NOMO-1 treated with dmso at 0.1 percent for 144 hours (cell line): ENCODE measurements around the gene PRUNE2.
"Not testable (repeated sequence)": the region's sequence is repeated elsewhere in the genome, so short reads cannot be mapped to it uniquely, and the experiment has no call there.

Source experiments
- DNase-seq: peaks from one replicate; lab custom pipeline; 2025; ENCODE audit not compliant: unreplicated experiment; lab: John Stamatoyannopoulos, UW

PRUNE2 gene

GRCh38 chr9:76876098-76876497 is 29.8 kb downstream of the PRUNE2 start:
- no peak for DNase-seq

DNA sequence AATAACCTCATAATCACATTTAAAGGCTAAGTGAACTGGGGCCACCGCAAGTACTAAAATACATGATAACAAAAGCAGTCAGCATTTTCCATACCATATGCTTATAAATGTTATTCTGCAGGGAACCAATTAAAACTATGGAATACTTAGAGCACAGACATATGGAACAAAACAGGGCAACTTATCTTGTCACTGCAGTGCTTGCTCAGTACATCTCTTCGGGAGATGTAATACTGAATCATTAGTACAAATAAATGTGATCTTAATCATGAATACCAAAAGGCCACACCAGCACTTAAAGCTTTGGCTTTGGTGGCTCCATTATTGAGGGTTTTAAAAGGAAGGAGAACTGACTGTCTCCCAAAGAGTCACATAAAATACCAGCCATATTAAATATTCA is 32.1 kb downstream of the PRUNE2 start:
- no peak for DNase-seq

DNA sequence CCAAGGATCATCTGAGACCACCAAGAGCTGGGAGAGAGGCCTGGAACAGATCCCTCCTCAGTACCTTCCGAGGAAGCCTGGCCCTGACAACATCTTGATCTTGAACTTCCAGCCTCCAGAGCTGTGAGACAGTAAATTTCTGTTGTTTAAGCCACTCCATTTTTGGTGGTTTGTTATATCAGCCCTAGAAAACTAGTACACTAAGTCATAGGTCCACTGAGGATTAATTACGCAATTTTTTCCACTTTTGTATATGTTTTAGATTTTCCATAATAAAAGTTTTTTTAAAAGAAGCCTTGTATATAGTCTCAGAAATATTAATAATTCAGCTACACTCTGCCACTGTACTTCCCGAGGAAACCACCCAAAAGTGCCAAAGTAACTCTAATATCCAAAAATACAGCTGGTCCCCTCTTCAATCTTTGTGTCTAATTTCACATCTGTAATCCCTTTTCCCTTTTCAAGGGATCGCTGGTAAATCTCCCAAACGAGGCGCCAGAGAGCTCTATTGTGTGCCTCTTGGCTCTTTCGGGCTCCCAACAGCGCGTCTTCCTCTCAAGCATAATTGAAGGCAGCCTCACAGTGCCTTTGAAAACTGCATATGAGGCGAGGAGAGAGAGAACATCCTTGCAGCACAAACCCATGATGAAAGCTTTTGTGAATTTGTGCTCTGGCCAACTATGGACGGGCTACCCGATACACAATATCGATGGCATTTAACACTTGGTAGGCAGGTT is 32.7 kb downstream of the PRUNE2 start:
- no peak for DNase-seq

GRCh38 chr9:76868897-76869296 is 37.0 kb downstream of the PRUNE2 start:
- DNase-seq = no peak

DNA sequence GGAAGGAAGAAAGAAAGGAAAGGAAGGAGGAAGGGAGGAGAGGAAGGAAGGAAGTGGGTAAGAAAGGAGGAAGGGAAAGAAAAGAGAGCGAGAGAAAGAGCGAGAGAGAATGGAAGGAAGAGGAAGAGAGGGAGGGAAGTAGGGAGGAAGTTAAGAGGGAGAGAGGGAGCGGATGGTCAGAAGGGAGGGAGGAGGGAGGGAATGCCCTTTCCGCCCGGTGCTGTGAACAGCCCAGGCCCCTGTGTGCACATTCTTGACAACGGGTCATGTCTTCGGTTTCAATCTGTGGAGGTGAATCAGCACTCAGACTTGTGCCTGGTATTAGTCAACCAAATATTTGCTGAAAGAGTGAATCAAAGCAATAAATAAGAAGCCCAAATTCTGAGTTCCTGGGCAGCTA is 39.2 kb downstream of the PRUNE2 start:
- no peak for DNase-seq

DNA sequence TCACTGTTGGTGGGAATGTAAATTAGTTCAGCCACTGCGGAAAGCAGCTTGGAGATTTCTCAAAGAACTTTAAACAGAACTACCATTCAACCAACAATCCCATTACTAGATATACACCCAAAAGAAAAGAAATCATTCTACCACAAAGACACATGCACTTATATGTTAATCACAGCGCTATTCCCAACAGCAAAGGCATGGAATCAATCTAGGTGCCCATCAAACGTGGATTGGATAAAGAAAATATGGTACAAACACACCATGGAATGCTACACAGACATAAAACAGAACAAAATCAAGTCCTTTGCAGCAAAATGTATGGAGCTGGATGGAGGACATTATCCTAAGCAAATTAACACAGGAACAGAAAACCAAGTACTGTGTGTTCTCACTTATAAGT is 42.1 kb downstream of the PRUNE2 start:
- no peak for DNase-seq

DNA sequence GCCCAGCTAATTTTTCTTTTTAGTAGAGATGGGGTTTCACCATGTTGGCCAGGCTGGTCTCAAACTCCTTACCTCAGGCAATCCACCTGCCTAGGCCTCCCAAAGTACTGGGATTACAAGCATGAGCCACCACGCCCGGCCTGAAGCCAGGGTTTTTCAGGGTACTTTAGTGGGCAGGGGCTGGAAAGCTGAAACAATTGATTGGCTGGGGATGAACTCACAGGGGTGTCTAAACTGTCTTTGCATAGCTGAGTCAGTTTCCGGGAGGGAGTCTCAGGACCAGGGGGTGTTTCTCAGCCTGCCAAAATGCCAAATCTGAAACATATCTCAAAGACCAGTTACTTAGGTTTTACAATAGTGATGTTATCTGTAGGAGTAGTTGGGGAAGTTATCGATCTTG is 46.1 kb downstream of the PRUNE2 start:
- DNase-seq = no peak

- not testable (repeated sequence) for DNase-seq
Observed at GRCh38 chr9:76858248-76858647, 47.7 kb downstream of the PRUNE2 start.

DNA sequence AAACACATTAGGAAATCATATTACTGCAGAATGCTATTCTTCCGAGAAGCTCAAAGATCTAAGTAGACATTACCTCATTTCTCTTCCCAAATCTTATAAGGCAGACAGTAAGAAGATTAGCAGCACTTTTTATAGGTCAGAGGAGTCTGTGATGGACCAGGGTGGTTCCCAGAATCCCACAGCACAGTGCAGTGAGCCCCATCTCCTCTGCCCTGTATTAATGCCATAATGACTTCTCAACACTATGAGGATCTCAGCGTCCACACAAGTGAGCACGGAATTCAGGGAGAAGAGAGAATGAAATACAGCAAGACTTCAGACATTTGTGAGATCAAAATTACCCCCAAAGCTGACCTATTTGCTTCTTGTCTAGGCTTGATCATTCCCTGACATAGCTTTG is 49.9 kb downstream of the PRUNE2 start:
- DNase-seq = no peak

DNA sequence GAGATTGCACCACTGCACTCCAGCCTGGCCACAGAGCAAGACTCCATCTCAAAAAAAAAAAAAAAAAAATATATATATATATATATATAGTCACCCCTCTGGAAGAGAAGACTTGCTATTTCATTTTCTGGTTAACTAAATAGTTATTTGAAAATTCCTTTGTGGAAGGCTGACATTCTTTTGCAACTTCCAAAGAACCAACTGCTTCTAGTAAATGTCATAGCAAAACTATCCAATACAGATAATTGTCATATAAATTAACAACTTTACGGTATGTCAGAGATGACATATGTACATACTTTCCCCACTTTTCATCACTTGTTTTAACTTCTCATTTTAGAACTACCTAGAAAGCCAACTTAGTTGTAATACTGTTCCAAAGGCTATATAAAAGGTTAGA is 50.9 kb downstream of the PRUNE2 start:
- no peak for DNase-seq

GRCh38 chr9:76852026-76852425 is 53.9 kb downstream of the PRUNE2 start:
- DNase-seq = no peak

GRCh38 chr9:76846297-76846696 is 59.6 kb downstream of the PRUNE2 start:
- no peak for DNase-seq

- no peak for DNase-seq
Observed at GRCh38 chr9:76845254-76845653, 60.7 kb downstream of the PRUNE2 start.

- DNase-seq = no peak
Observed at GRCh38 chr9:76835571-76836283, 70.2 kb downstream of the PRUNE2 start.

DNA sequence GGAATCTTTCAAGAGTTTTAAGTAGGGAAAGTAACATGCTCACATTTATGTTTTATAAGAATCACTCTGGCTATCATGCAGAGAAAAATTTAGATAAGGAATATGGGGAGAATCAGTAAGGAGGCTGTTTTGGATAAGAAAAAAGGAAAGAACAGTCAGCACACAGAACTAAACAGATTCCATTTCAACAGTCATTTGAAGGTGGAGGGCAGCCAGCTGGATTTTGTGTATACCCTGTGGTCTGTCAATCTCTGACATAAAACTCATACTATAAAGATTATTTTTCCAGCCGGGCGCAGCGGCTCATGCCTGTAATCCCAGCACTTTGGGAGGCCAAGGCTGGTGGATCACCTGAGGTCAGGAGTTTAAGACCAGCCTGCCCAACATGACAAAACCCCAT is 77.5 kb downstream of the PRUNE2 start:
- DNase-seq = no peak

DNA sequence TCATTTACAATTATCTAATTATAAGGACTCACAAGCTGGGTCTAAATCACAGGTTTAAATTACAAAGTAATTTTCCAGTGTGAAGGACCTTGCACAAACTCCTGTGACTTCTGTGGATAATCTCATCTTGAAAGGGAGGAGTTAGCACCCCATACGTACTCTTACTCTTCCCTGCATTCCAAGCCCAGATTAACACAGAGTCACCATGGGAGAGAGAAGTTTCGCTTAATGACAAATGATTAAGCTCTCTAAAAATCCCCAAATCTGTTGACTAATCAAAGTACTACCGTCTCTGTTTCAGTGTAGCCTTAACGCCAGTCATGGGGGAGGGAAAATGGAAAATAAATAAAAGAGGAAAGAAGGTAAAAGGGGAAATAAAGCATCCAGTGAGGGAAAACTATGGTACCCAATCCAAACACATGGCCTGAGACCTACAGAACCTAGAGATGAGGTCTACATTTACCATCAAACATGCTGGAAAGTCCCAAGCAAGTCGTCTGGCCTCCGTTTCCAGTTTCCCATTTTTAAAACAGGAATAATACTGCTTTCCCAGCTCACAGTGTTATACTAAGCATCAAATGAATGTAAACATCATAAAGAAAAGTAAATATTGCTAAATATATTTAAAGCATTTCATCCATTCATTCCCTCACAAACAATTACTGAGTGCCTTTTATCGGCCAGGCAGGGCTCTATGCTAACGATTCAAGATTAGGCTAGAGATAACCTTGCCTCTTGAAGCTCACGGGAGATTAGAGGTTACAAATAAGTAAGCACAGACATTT is 78.4 kb downstream of the PRUNE2 start:
- DNase-seq = no peak

DNA sequence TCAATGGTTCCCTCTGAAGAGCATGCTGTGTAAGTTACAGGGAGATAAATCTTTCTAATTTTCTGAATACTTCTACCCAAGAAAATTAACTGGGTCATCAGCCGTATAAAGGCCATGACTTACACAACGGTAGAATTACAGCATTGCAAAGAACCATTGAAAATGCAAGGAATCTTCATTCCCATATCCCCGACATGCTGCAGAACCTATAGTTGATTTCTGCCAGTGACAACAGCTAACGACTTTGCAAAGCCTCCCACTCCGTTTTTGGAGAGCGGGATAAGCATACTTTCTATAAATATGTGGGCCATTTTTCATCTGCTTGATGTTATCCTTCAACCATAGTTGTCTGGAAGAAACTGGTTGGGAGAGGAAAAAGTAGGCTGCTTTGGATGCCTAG is 85.5 kb downstream of the PRUNE2 start:
- no peak for DNase-seq

DNA sequence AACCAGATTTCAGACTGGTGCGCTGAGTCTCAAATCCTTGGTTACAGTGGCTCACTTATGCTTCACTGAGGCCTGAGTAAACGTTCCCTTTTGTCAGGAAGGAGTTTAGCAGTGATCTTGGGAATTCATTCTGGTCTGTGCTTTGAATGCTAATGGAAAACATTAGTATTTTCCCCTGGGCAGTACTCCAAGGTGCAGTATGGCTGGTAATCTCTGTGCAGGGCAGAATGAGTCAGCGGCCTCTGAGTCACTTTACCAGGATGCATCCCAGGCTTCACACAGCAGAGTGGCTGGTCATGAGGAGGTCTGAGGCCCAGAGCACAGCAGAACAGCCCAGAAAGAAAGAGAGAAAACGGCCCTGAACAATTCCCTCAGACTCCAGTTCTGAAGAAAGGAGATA is 87.6 kb downstream of the PRUNE2 start:
- no peak for DNase-seq

GRCh38 chr9:76817489-76817888 is 88.4 kb downstream of the PRUNE2 start:
- DNase-seq = no peak

GRCh38 chr9:76812591-76812990 is 93.3 kb downstream of the PRUNE2 start:
- no peak for DNase-seq

DNA sequence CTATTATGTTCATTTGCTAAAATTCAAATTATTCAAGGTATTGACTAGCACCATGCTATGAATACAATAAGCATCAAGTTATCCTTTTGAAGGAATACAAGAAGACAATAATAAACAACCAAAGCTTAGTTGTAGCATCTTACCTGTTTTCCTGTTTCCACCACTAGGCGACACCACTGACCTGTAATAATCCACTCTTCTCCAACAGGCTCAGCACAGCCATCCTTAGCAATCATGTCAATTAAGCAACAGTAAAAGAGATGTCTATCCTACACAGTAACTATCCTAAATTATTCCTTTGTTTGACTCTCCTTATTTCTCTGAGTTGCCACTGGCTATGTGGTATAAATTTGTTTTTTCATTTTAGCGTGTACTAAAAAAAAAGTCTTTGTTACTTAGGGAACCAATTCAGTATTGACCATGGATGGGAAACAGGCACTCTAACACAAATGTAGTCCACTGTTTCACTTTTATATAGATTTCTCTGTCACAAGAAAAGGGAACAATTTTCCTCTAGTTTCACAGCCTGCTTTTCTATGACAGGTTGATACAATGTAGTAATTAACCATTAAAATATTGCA is 95.4 kb downstream of the PRUNE2 start:
- DNase-seq = no peak

DNA sequence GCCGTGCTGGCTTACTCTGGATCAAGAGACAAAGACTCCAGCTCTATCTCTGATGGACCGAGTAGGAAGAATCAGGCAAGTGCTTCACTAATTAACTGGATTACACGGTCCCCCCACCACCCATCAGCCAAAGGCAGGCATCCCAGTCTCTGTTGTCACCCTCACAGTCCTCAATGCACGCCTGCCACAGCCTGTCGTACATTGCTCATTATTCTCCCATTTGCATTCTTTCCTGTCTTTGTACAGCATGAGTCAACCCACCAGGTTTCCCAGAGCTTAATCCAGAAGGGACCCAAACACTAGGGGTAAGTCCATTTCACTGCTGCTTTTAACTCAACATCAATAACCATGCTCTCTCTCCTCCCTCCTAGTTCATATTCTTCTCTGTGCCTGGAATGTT is 97.3 kb downstream of the PRUNE2 start:
- DNase-seq = no peak
